Epithelial cell of esophagus (primary cell): ENCODE measurements around the gene GALNT7.

Experiments
- DNase-seq: peaks from one replicate; pipeline ENCODE4 v3.0.0; 2010; ENCODE audit warnings: low read depth
- H3K4me3 ChIP-seq: 2 replicates; pipeline ENCODE4 v1.5.1; 2011; ENCODE audit warnings: mild to moderate bottlenecking, low read length, control low read depth
- CTCF ChIP-seq: IDR thresholded peaks from 2 replicates; pipeline ENCODE4 v1.5.1; 2011; ENCODE audit warnings: low read depth, mild to moderate bottlenecking, low read length, control low read depth, inconsistent platforms; ENCODE audit not compliant: insufficient read depth; ENCODE audit errors: missing control alignments

Gene GALNT7

GRCh38 chr4:173128199-173128890, 40.3 kb upstream of the GALNT7 start:
- DNase-seq: no peak
- no peak for TF ChIP-seq CTCF
- no peak overlapping the region for H3K4me3 ChIP-seq

GRCh38 chr4:173130687-173131086, 37.9 kb upstream of the GALNT7 start:
- peak; percentile 41 for DNase-seq
- no peak overlapping the region for H3K4me3 ChIP-seq
- TF ChIP-seq CTCF: no peak

GRCh38 chr4:173134426-173134825, 34.2 kb upstream of the GALNT7 start:
- no peak overlapping the region for H3K4me3 ChIP-seq
- TF ChIP-seq CTCF: no peak
- DNase-seq: no peak

GRCh38 chr4:173135241-173135847, 33.3 kb upstream of the GALNT7 start:
- no peak for TF ChIP-seq CTCF
- peak; percentile 59 for DNase-seq
- H3K4me3 ChIP-seq: no peak overlapping the region

GRCh38 chr4:173138624-173139023, 30.0 kb upstream of the GALNT7 start:
- TF ChIP-seq CTCF: no peak
- DNase-seq: no peak
- no peak overlapping the region for H3K4me3 ChIP-seq

GRCh38 chr4:173139561-173139960, 29.1 kb upstream of the GALNT7 start:
- no peak for TF ChIP-seq CTCF
- DNase-seq: no peak
- H3K4me3 ChIP-seq: no peak overlapping the region

- H3K4me3 ChIP-seq: no peak overlapping the region
- no peak for DNase-seq
- no peak for TF ChIP-seq CTCF
Observed at GRCh38 chr4:173145131-173145530, 23.5 kb upstream of the GALNT7 start.
